Progenitor cell of endocrine pancreas (in vitro differentiated cells): ENCODE measurements around the gene MCM8. TPM values are rescaled to one million over a fixed set of nuclear protein-coding genes. Genes with fewer than 3 reads are reported as not detected.

Experiments
- DNase-seq: peaks from one replicate; pipeline ENCODE4 v3.0.0; 2021; ENCODE audit warnings: low spot score; ENCODE audit not compliant: unreplicated experiment
- H3K27ac Mint-ChIP-seq: 2 replicates; pipeline ENCODE4 v1.8.0; 2021; ENCODE audit warnings: mild to moderate bottlenecking, moderate library complexity, mixed read lengths
- H3K27me3 Mint-ChIP-seq: 2 replicates; pipeline ENCODE4 v1.8.0; 2021; ENCODE audit warnings: mixed read lengths
- H3K36me3 Mint-ChIP-seq: 2 replicates; pipeline ENCODE4 v1.8.0; 2022; ENCODE audit warnings: mixed read lengths; ENCODE audit not compliant: insufficient read depth
- H3K4me1 Mint-ChIP-seq: 2 replicates; pipeline ENCODE4 v1.8.0; 2021; ENCODE audit warnings: low read depth, mixed read lengths
- H3K4me3 Mint-ChIP-seq: 2 replicates; pipeline ENCODE4 v1.8.0; 2021; ENCODE audit warnings: low read depth, mild to moderate bottlenecking, moderate library complexity, mixed read lengths
- H3K9me3 Mint-ChIP-seq: 2 replicates; pipeline ENCODE4 v1.8.0; 2021; ENCODE audit warnings: low read depth, mixed read lengths
- CTCF ChIP-seq: fragments of 200-600 bp; sonication (generic); IDR thresholded peaks from one replicate; pipeline ENCODE4 v1.5.0; 2021; ENCODE audit warnings: antibody characterized with exemption, mild to moderate bottlenecking; ENCODE audit not compliant: unreplicated experiment
- total RNA-seq: library from RNA; stranded (reverse); gene quantifications from 2 replicates; pipeline ENCODE4 v1.2.1, GENCODE V29; 2021

The MCM8 gene
- total RNA-seq, 1 donor from 2014 or later = 18.5 TPM

- Mint-ChIP-seq H3K27ac (no peak overlapping the region), H3K4me3 (no peak overlapping the region), H3K9me3 (no peaks in the 10 kb centered on the region), H3K36me3 (peaks cover 29% of the 10 kb centered on the region), H3K4me1 (peaks cover 10% of the 10 kb centered on the region), H3K27me3 (no peaks in the 10 kb centered on the region)
- no peak for DNase-seq
- no peak for TF ChIP-seq CTCF
These were observed 86.6 kb downstream of the MCM8 start for GRCh38 chr20:6037082-6037481.

GRCh38 chr20:6038256-6038655 lies 87.8 kb downstream of the MCM8 start:
- DNase-seq = no peak
- Mint-ChIP-seq H3K9me3 (no peaks in the 10 kb centered on the region), H3K27me3 (no peaks in the 10 kb centered on the region), H3K4me3 (no peak overlapping the region), H3K27ac (peak overlapping the region; percentile 39), H3K36me3 (peaks cover 34% of the 10 kb centered on the region), H3K4me1 (peaks cover 10% of the 10 kb centered on the region)
- no peak for TF ChIP-seq CTCF

GRCh38 chr20:6039766-6040165 lies 89.3 kb downstream of the MCM8 start:
- Mint-ChIP-seq H3K36me3 (peaks cover 29% of the 10 kb centered on the region), H3K27me3 (no peaks in the 10 kb centered on the region), H3K27ac (no peak overlapping the region), H3K4me3 (no peak overlapping the region), H3K9me3 (no peaks in the 10 kb centered on the region), H3K4me1 (no peaks in the 10 kb centered on the region)
- no peak for TF ChIP-seq CTCF
- DNase-seq = no peak

GRCh38 chr20:6040540-6040939 lies 90.1 kb downstream of the MCM8 start:
- Mint-ChIP-seq H3K27me3 (no peaks in the 10 kb centered on the region), H3K4me1 (no peaks in the 10 kb centered on the region), H3K36me3 (peaks cover 27% of the 10 kb centered on the region), H3K4me3 (no peak overlapping the region), H3K9me3 (no peaks in the 10 kb centered on the region), H3K27ac (no peak overlapping the region)
- DNase-seq = no peak
- no peak for TF ChIP-seq CTCF

- no peak overlapping the region for H3K27ac Mint-ChIP-seq
- H3K9me3 Mint-ChIP-seq = no peaks in the 10 kb centered on the region
- DNase-seq = no peak
- H3K4me3 Mint-ChIP-seq = no peak overlapping the region
- H3K27me3 Mint-ChIP-seq = no peaks in the 10 kb centered on the region
- TF ChIP-seq CTCF = no peak
- peaks cover 27% of the 10 kb centered on the region for H3K36me3 Mint-ChIP-seq
- no peaks in the 10 kb centered on the region for H3K4me1 Mint-ChIP-seq
These were observed 90.7 kb downstream of the MCM8 start for GRCh38 chr20:6040958-6041807.
